GM08714 (cell line): Measurements from ENCODE around the gene SPATA9.

Experiments
- H3K4me3 ChIP-seq: fragments of 200-500 bp; sonication (Bioruptor generic); 2 replicates; pipeline ENCODE4 v1.5.1; 2014; ENCODE audit warnings: mild to moderate bottlenecking, low read length, inconsistent platforms
- ZNF274 ChIP-seq: IDR thresholded peaks from 2 replicates; pipeline ENCODE4 v1.6.1; 2012; ENCODE audit warnings: mild to moderate bottlenecking, low read depth, low read length

SPATA9 gene

GRCh38 chr5:95671826-95672225, 11.0 kb downstream of the SPATA9 start:
- TF ChIP-seq ZNF274 = no peak

GRCh38 chr5:95670568-95670967, 12.2 kb downstream of the SPATA9 start:
- no peak overlapping the region for H3K4me3 ChIP-seq
- no peak for TF ChIP-seq ZNF274

More at GRCh38 chr5:95671826-95672225, 11.0 kb downstream of the SPATA9 start:
- H3K4me3 ChIP-seq = no peak overlapping the region

- TF ChIP-seq ZNF274 = no peak
- no peak overlapping the region for H3K4me3 ChIP-seq
Observed at GRCh38 chr5:95669985-95670384, 12.8 kb downstream of the SPATA9 start.

- no peak overlapping the region for H3K4me3 ChIP-seq
- TF ChIP-seq ZNF274 = no peak
Observed at GRCh38 chr5:95669540-95669939, 13.3 kb downstream of the SPATA9 start.

GRCh38 chr5:95668728-95669127, 14.1 kb downstream of the SPATA9 start:
- no peak for TF ChIP-seq ZNF274
- H3K4me3 ChIP-seq = no peak overlapping the region

- H3K4me3 ChIP-seq = no peak overlapping the region
- no peak for TF ChIP-seq ZNF274
Observed at GRCh38 chr5:95668216-95668615, 14.6 kb downstream of the SPATA9 start.

GRCh38 chr5:95667678-95668077, 15.1 kb downstream of the SPATA9 start:
- H3K4me3 ChIP-seq = no peak overlapping the region
- TF ChIP-seq ZNF274 = no peak

- H3K4me3 ChIP-seq = no peak overlapping the region
- no peak for TF ChIP-seq ZNF274
Observed at GRCh38 chr5:95667061-95667618, 15.7 kb downstream of the SPATA9 start.

- TF ChIP-seq ZNF274 = no peak
- no peak overlapping the region for H3K4me3 ChIP-seq
Observed at GRCh38 chr5:95664204-95664786, 18.5 kb downstream of the SPATA9 start.

GRCh38 chr5:95662946-95663345, 19.8 kb downstream of the SPATA9 start:
- no peak overlapping the region for H3K4me3 ChIP-seq
- no peak for TF ChIP-seq ZNF274

- H3K4me3 ChIP-seq = no peak overlapping the region
- no peak for TF ChIP-seq ZNF274
Observed at GRCh38 chr5:95660060-95660459, 22.7 kb downstream of the SPATA9 start.

- H3K4me3 ChIP-seq = no peak overlapping the region
- no peak for TF ChIP-seq ZNF274
Observed at GRCh38 chr5:95655575-95655974, 27.2 kb downstream of the SPATA9 start.

GRCh38 chr5:95654196-95654595, 28.6 kb downstream of the SPATA9 start:
- no peak overlapping the region for H3K4me3 ChIP-seq
- no peak for TF ChIP-seq ZNF274

GRCh38 chr5:95652849-95653248, 29.9 kb downstream of the SPATA9 start:
- no peak overlapping the region for H3K4me3 ChIP-seq
- TF ChIP-seq ZNF274 = no peak

GRCh38 chr5:95649842-95650620, 32.8 kb downstream of the SPATA9 start:
- no peak overlapping the region for H3K4me3 ChIP-seq
- no peak for TF ChIP-seq ZNF274
